Neuron (in vitro differentiated cells): ENCODE results near the gene DENND1A.

Source experiments
- H2AFZ ChIP-seq: one replicate; pipeline ENCODE4 v1.6.1; 2013; ENCODE audit warnings: low read depth, mild to moderate bottlenecking, inconsistent platforms, low read length, moderate library complexity
- H3K27me3 ChIP-seq: one replicate; pipeline ENCODE4 v1.6.1; 2013; ENCODE audit warnings: low read length; ENCODE audit not compliant: insufficient read depth
- H3K36me3 ChIP-seq: one replicate; pipeline ENCODE4 v1.6.1; 2013; ENCODE audit warnings: low read length; ENCODE audit not compliant: insufficient read depth
- H3K4me1 ChIP-seq: one replicate; pipeline ENCODE4 v1.6.1; 2013; ENCODE audit warnings: low read length; ENCODE audit not compliant: insufficient read depth
- H3K4me3 ChIP-seq: 2 replicates; pipeline ENCODE4 v1.5.1; 2013; ENCODE audit warnings: mild to moderate bottlenecking, low read length, moderate library complexity
- H3K9me3 ChIP-seq: one replicate; pipeline ENCODE4 v1.6.1; 2013; ENCODE audit warnings: low read length

The DENND1A gene

DNA sequence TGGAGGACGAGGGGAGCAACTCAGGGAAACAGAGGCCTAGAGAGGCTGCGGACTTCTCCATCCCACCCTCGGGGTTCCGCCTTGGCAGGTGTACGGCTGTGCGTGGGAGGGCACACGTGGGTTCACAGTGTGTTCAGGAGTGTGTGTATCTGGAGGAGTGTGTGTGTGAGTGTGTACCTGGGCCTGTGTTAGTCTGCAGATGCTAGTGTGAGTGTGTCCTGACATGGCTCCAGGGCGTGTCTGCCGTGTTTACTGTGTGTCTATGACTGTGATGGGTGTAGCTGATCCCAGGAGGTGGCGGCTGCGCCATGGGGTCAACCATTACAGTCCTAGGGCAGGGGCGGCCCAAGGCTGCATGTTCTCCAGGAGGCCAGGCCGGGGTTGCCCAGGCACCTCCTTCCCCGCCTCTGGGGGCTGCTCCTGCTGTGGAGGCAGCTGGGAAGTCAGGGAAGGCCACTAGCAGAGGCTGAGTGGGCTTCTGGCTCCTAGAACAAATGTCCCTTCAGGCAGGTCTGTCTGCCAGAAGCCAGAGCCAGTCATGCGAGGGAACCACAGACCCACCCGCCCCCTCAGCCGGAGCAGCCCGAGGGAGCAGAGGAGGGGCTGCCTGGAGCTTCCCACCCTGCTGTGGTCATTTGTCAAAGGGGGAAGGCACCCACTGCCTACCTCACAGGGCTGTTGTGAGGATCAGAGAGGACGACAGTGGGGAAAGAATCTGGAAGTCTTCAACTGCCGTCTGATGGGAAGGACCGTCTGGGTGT lies 552.5 kb downstream of the DENND1A start:
- H3K9me3 ChIP-seq: no peaks in the 10 kb centered on the region
- H3K4me1 ChIP-seq: peaks cover 43% of the 10 kb centered on the region
- H3K27me3 ChIP-seq: no peaks in the 10 kb centered on the region
- no peak overlapping the region for H3K4me3 ChIP-seq
- H2AFZ ChIP-seq: no peak overlapping the region
- peaks cover 61% of the 10 kb centered on the region for H3K36me3 ChIP-seq

DNA sequence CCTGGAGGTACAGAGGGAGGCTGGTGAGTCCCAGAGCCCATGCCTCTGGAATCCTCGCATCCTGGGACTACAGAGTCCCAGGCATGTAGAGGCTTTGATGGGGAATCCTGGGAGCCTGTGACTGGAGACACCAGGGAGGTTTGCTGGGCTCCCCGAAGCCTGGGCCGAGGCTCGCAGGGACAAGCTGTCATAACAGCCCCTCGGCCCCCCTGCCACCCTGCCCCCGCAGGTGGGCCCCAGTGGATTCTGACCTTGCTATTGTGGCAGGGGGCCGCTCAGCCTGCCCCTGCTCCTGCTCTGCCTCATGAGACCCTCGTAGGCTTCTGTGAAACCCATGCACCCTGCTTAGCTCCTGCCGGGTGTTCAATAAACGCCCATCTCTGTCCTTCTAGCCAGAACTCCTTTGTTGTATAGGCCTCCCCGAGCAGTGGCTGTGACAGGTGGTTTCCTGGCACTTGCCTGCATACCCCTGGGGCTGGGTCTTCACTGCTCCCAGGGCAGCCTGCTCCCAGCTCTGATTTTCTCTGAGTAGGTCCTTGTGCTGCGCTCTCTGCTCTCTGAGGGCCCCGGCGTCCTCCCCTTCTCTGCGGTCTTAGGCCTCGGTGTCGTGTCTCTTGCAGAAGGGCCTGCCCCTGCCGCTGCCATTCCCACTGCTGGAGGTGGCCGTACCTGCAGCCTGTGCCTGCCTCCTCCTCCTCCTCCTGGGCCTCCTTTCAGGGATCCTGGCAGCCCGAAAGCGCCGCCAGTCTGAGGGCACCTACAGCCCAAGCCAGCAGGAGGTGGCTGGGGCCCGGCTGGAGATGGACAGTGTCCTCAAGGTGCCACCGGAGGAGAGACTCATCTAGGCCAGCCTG lies 553.5 kb downstream of the DENND1A start:
- Histone ChIP-seq H3K9me3 (no peaks in the 10 kb centered on the region), H2AFZ (no peak overlapping the region), H3K4me3 (no peak overlapping the region), H3K36me3 (peaks cover 70% of the 10 kb centered on the region), H3K27me3 (no peaks in the 10 kb centered on the region), H3K4me1 (peaks cover 49% of the 10 kb centered on the region)

- peaks cover 46% of the 10 kb centered on the region for H3K4me1 ChIP-seq
- no peaks in the 10 kb centered on the region for H3K9me3 ChIP-seq
- H3K36me3 ChIP-seq: peaks cover 79% of the 10 kb centered on the region
- no peaks in the 10 kb centered on the region for H3K27me3 ChIP-seq
- H2AFZ ChIP-seq: no peak overlapping the region
- no peak overlapping the region for H3K4me3 ChIP-seq
These were observed 554.3 kb downstream of the DENND1A start for GRCh38 chr9:123375469-123376132.

- H3K4me3 ChIP-seq: no peak overlapping the region
- H3K4me1 ChIP-seq: peaks cover 46% of the 10 kb centered on the region
- H2AFZ ChIP-seq: no peak overlapping the region
- peaks cover 92% of the 10 kb centered on the region for H3K36me3 ChIP-seq
- H3K9me3 ChIP-seq: no peaks in the 10 kb centered on the region
- no peaks in the 10 kb centered on the region for H3K27me3 ChIP-seq
These were observed 556.0 kb downstream of the DENND1A start for GRCh38 chr9:123373946-123374345.

DNA sequence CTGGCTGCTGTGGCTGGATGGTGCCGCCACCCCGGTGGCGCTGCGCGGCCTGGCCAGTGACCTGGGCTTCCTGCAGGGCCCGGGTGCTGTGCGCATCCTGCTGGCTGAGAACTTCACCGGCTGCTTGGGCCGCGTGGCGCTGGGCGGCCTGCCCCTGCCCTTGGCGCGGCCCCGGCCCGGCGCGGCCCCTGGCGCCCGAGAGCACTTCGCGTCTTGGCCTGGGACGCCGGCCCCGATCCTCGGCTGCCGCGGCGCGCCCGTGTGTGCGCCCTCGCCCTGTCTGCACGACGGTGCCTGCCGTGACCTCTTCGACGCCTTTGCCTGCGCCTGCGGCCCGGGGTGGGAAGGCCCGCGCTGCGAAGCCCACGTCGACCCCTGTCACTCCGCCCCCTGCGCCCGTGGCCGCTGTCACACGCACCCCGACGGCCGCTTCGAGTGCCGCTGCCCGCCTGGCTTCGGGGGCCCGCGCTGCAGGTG lies 556.4 kb downstream of the DENND1A start:
- Histone ChIP-seq H3K36me3 (peaks cover 95% of the 10 kb centered on the region), H3K4me3 (no peak overlapping the region), H3K4me1 (peaks cover 46% of the 10 kb centered on the region), H2AFZ (no peak overlapping the region), H3K9me3 (no peaks in the 10 kb centered on the region), H3K27me3 (no peaks in the 10 kb centered on the region)

- Histone ChIP-seq H3K4me3 (no peak overlapping the region), H3K9me3 (no peaks in the 10 kb centered on the region), H3K27me3 (no peaks in the 10 kb centered on the region), H3K4me1 (peaks cover 44% of the 10 kb centered on the region), H3K36me3 (peaks cover 95% of the 10 kb centered on the region), H2AFZ (no peak overlapping the region)
These were observed 557.0 kb downstream of the DENND1A start for GRCh38 chr9:123372766-123373446.

- Histone ChIP-seq H3K4me1 (peaks cover 44% of the 10 kb centered on the region), H3K27me3 (no peaks in the 10 kb centered on the region), H2AFZ (no peak overlapping the region), H3K36me3 (peaks cover 92% of the 10 kb centered on the region), H3K4me3 (no peak overlapping the region), H3K9me3 (no peaks in the 10 kb centered on the region)
These were observed 557.9 kb downstream of the DENND1A start for GRCh38 chr9:123371805-123372590.

GRCh38 chr9:123371228-123371584 lies 558.7 kb downstream of the DENND1A start:
- H3K4me3 ChIP-seq: no peak overlapping the region
- peaks cover 87% of the 10 kb centered on the region for H3K36me3 ChIP-seq

GRCh38 chr9:123370526-123371227 lies 559.2 kb downstream of the DENND1A start:
- H3K4me1 ChIP-seq: peaks cover 37% of the 10 kb centered on the region
- H3K36me3 ChIP-seq: peaks cover 87% of the 10 kb centered on the region
- H3K27me3 ChIP-seq: no peaks in the 10 kb centered on the region
- H3K9me3 ChIP-seq: no peaks in the 10 kb centered on the region
- H2AFZ ChIP-seq: no peak overlapping the region
- H3K4me3 ChIP-seq: no peak overlapping the region

More at GRCh38 chr9:123371228-123371584, 558.7 kb downstream of the DENND1A start:
- Histone ChIP-seq H3K4me1 (peaks cover 42% of the 10 kb centered on the region), H3K9me3 (no peaks in the 10 kb centered on the region), H2AFZ (no peak overlapping the region), H3K27me3 (no peaks in the 10 kb centered on the region)

DNA sequence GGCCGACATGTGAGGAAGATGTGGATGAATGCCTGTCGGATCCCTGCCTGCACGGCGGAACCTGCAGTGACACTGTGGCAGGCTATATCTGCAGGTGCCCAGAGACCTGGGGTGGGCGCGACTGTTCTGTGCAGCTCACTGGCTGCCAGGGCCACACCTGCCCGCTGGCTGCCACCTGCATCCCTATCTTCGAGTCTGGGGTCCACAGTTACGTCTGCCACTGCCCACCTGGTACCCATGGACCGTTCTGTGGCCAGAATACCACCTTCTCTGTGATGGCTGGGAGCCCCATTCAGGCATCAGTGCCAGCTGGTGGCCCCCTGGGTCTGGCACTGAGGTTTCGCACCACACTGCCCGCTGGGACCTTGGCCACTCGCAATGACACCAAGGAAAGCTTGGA lies 559.8 kb downstream of the DENND1A start:
- Histone ChIP-seq H3K4me3 (no peak overlapping the region), H3K9me3 (no peaks in the 10 kb centered on the region), H2AFZ (no peak overlapping the region), H3K4me1 (peaks cover 31% of the 10 kb centered on the region), H3K27me3 (no peaks in the 10 kb centered on the region), H3K36me3 (peaks cover 87% of the 10 kb centered on the region)

- H3K4me3 ChIP-seq: no peak overlapping the region
- H2AFZ ChIP-seq: no peak overlapping the region
- H3K4me1 ChIP-seq: peaks cover 29% of the 10 kb centered on the region
- H3K27me3 ChIP-seq: no peaks in the 10 kb centered on the region
- no peaks in the 10 kb centered on the region for H3K9me3 ChIP-seq
- H3K36me3 ChIP-seq: peaks cover 86% of the 10 kb centered on the region
These were observed 560.6 kb downstream of the DENND1A start for GRCh38 chr9:123369296-123369695.
